Mesendoderm (in vitro differentiated cells): Measurements from ENCODE around the gene TBC1D23.
A peak's percentile ranks its signal among the peaks of the same experiment; 100 is the strongest.
"Not testable (repeated sequence)": the region's sequence is repeated elsewhere in the genome, so short reads cannot be mapped to it uniquely, and the experiment has no call there.

Source experiments
- DNase-seq: peaks from one replicate; pipeline ENCODE4 v3.0.0; 2013
- H2AK5ac ChIP-seq: 2 replicates; pipeline ENCODE4 v1.6.1; 2013; ENCODE audit warnings: low read length, inconsistent platforms
- H2BK120ac ChIP-seq: 2 replicates; pipeline ENCODE4 v1.6.1; 2013; ENCODE audit warnings: low read depth, mild to moderate bottlenecking, low read length, moderate library complexity, mixed read lengths
- H2BK15ac ChIP-seq: replicated peaks from 2 replicates; pipeline ENCODE4 v1.6.1; 2013; ENCODE audit warnings: low read depth, mild to moderate bottlenecking, moderate library complexity
- H2BK5ac ChIP-seq: 2 replicates; pipeline ENCODE4 v1.6.1; 2013; ENCODE audit warnings: low read length, inconsistent platforms
- H3K18ac ChIP-seq: 2 replicates; pipeline ENCODE4 v1.6.1; 2013; ENCODE audit warnings: mild to moderate bottlenecking, low read length, mixed read lengths
- H3K23ac ChIP-seq: one replicate; pipeline ENCODE4 v1.6.1; 2013; ENCODE audit warnings: low read length
- H3K27ac ChIP-seq: 2 replicates; pipeline ENCODE4 v1.5.1; 2013; ENCODE audit warnings: low read depth, mild to moderate bottlenecking, inconsistent platforms, low read length, moderate library complexity
- H3K27me3 ChIP-seq: 2 replicates; pipeline ENCODE4 v1.6.1; 2013; ENCODE audit warnings: low read length, control low read depth, mild to moderate bottlenecking, inconsistent platforms; ENCODE audit not compliant: insufficient read depth, poor library complexity
- H3K36me3 ChIP-seq: 2 replicates; pipeline ENCODE4 v1.6.1; 2013; ENCODE audit warnings: low read length, inconsistent platforms; ENCODE audit not compliant: control insufficient read depth, insufficient read depth
- H3K4ac ChIP-seq: one replicate; pipeline ENCODE4 v1.6.1; 2013; ENCODE audit warnings: low read depth, mild to moderate bottlenecking, low read length, moderate library complexity
- H3K4me1 ChIP-seq: 2 replicates; pipeline ENCODE4 v1.6.1; 2013; ENCODE audit warnings: low read depth, low read length, inconsistent platforms; ENCODE audit not compliant: control insufficient read depth
- H3K4me2 ChIP-seq: 2 replicates; pipeline ENCODE4 v1.6.1; 2013; ENCODE audit warnings: low read length
- H3K4me3 ChIP-seq: 2 replicates; pipeline ENCODE4 v1.5.1; 2013; ENCODE audit warnings: mild to moderate bottlenecking, low read length
- H3K56ac ChIP-seq: one replicate; pipeline ENCODE4 v1.6.1; 2013; ENCODE audit warnings: low read length
- H3K79me1 ChIP-seq: 2 replicates; pipeline ENCODE4 v1.6.1; 2013; ENCODE audit warnings: low read length, inconsistent platforms
- H3K79me2 ChIP-seq: 2 replicates; pipeline ENCODE4 v1.6.1; 2013; ENCODE audit warnings: mild to moderate bottlenecking, low read length; ENCODE audit not compliant: control insufficient read depth, insufficient read depth
- H3K9ac ChIP-seq: 2 replicates; pipeline ENCODE4 v1.6.1; 2013; ENCODE audit warnings: low read length, inconsistent platforms
- H4K5ac ChIP-seq: one replicate; pipeline ENCODE4 v1.6.1; 2013; ENCODE audit warnings: low read length
- H4K8ac ChIP-seq: one replicate; pipeline ENCODE4 v1.6.1; 2013; ENCODE audit warnings: low read depth, mild to moderate bottlenecking, control low read depth, low read length, moderate library complexity
- WGBS: extraction: QIAGEN DNeasy Blood & Tissue Kit; methylation state at CpG from one replicate; pipeline ENCODE4 v1.1.7; 2013; ENCODE audit warnings: low lambda C conversion rate, missing lambda C conversion rate; ENCODE audit not compliant: insufficient coverage; ENCODE audit errors: extremely low coverage; 5-methylcytosine and 5-hydroxymethylcytosine counted together

TBC1D23 gene

GRCh38 chr3:100325827-100326226 lies 65.0 kb downstream of the TBC1D23 start:
- no peak overlapping the region for H3K18ac ChIP-seq
- H2BK15ac ChIP-seq = no peak overlapping the region
- no peak overlapping the region for H2BK5ac ChIP-seq
- H3K36me3 ChIP-seq = no peaks in the 10 kb centered on the region
- H2BK120ac ChIP-seq = no peak overlapping the region
- H3K79me1 ChIP-seq = no peaks in the 10 kb centered on the region
- no peaks in the 10 kb centered on the region for H3K27me3 ChIP-seq
- H3K79me2 ChIP-seq = no peaks in the 10 kb centered on the region
- no peak overlapping the region for H3K4me3 ChIP-seq
- no peak overlapping the region for H2AK5ac ChIP-seq
- no peak for DNase-seq
- H3K23ac ChIP-seq = no peak overlapping the region
- H3K4me1 ChIP-seq = no peaks in the 10 kb centered on the region
- no peak overlapping the region for H3K4ac ChIP-seq
- no peak overlapping the region for H3K56ac ChIP-seq
- H4K8ac ChIP-seq = no peak overlapping the region
- H3K9ac ChIP-seq = no peak overlapping the region
- no peak overlapping the region for H3K27ac ChIP-seq
- H3K4me2 ChIP-seq = no peak overlapping the region
- H4K5ac ChIP-seq = no peak overlapping the region

DNA sequence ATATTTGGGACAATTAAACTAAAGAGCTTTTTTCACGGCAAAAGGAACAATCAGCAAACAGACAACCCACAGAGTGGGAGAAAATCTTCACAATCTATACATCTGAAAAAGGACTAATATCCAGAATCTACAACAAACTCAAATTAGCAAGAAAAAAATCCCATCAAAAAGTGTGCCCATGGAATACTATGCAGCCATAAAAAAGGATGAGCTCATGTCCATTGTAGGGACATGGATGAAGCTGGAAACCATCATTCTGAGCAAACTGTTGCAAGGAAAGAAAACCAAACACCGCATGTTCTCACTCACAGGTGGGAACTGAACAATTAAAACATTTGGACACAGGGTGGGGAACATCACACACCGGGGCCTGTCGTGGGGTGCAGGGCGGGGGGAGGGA lies 66.6 kb downstream of the TBC1D23 start:
- not testable (repeated sequence) for H3K4me2 ChIP-seq, H3K56ac ChIP-seq, H3K79me1 ChIP-seq, H2BK15ac ChIP-seq, H3K4me3 ChIP-seq, H3K4me1 ChIP-seq, H3K18ac ChIP-seq, H3K79me2 ChIP-seq, H2BK5ac ChIP-seq, H2AK5ac ChIP-seq, H3K27me3 ChIP-seq, DNase-seq, H4K8ac ChIP-seq, H3K27ac ChIP-seq, H3K4ac ChIP-seq, H3K9ac ChIP-seq, H3K23ac ChIP-seq, H4K5ac ChIP-seq, H2BK120ac ChIP-seq, H3K36me3 ChIP-seq
- WGBS = no CpG with 5 or more reads among the region's 5 CpGs

- H3K23ac ChIP-seq = no peak overlapping the region
- no peaks in the 10 kb centered on the region for H3K79me1 ChIP-seq
- H3K79me2 ChIP-seq = no peaks in the 10 kb centered on the region
- no CpG with 5 or more reads among the region's 4 CpGs for WGBS
- no peak overlapping the region for H4K8ac ChIP-seq
- no peaks in the 10 kb centered on the region for H3K27me3 ChIP-seq
- no peak overlapping the region for H3K4ac ChIP-seq
- no peak overlapping the region for H3K56ac ChIP-seq
- no peaks in the 10 kb centered on the region for H3K36me3 ChIP-seq
- peaks cover 2% of the 10 kb centered on the region for H3K4me1 ChIP-seq
- H3K27ac ChIP-seq = no peak overlapping the region
- H2BK15ac ChIP-seq = no peak overlapping the region
- no peak overlapping the region for H2BK120ac ChIP-seq
- H3K4me3 ChIP-seq = no peak overlapping the region
- H3K4me2 ChIP-seq = no peak overlapping the region
- no peak for DNase-seq
- H2BK5ac ChIP-seq = no peak overlapping the region
- no peak overlapping the region for H3K18ac ChIP-seq
- no peak overlapping the region for H3K9ac ChIP-seq
- H2AK5ac ChIP-seq = no peak overlapping the region
- no peak overlapping the region for H4K5ac ChIP-seq
Observed at GRCh38 chr3:100329800-100330489, 69.2 kb downstream of the TBC1D23 start.

DNA sequence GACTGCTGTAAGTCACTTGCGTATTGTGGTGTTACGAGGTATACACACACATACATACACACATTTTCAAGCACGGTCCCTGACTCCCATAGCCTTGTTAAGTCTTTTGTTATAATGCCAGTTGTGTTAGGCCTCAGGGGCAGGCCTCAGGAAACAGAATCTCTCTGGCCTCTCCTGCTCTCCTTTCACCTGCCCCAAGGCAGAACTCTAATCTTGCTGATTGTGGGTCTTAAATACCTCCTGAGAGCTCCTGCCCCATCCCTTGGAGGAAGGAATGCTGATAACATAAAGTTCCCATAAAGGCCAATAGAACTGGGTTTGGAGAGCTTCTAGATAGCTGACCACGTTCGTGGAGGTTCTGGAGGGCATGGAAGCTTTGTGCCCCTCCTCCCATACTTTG lies 69.9 kb downstream of the TBC1D23 start:
- no peak overlapping the region for H2AK5ac ChIP-seq
- no peak overlapping the region for H3K4ac ChIP-seq
- H3K18ac ChIP-seq = no peak overlapping the region
- no peak overlapping the region for H4K5ac ChIP-seq
- H3K79me1 ChIP-seq = no peaks in the 10 kb centered on the region
- H3K4me2 ChIP-seq = no peak overlapping the region
- H3K23ac ChIP-seq = no peak overlapping the region
- H3K79me2 ChIP-seq = no peaks in the 10 kb centered on the region
- no peak overlapping the region for H2BK120ac ChIP-seq
- H2BK5ac ChIP-seq = no peak overlapping the region
- H3K4me1 ChIP-seq = peaks cover 2% of the 10 kb centered on the region
- H3K9ac ChIP-seq = no peak overlapping the region
- DNase-seq = peak; percentile 70
- no peak overlapping the region for H3K27ac ChIP-seq
- no peaks in the 10 kb centered on the region for H3K36me3 ChIP-seq
- H3K56ac ChIP-seq = no peak overlapping the region
- no peak overlapping the region for H3K4me3 ChIP-seq
- WGBS = no CpG with 5 or more reads among the region's 5 CpGs
- no peak overlapping the region for H4K8ac ChIP-seq
- H3K27me3 ChIP-seq = no peaks in the 10 kb centered on the region
- no peak overlapping the region for H2BK15ac ChIP-seq

GRCh38 chr3:100331660-100332059 lies 70.9 kb downstream of the TBC1D23 start:
- H3K36me3 ChIP-seq = no peaks in the 10 kb centered on the region
- H2BK15ac ChIP-seq = no peak overlapping the region
- no peak overlapping the region for H2AK5ac ChIP-seq
- no peaks in the 10 kb centered on the region for H3K79me2 ChIP-seq
- no peak overlapping the region for H3K23ac ChIP-seq
- H3K4ac ChIP-seq = no peak overlapping the region
- no peak overlapping the region for H3K27ac ChIP-seq
- H2BK120ac ChIP-seq = no peak overlapping the region
- DNase-seq = no peak
- no peak overlapping the region for H4K8ac ChIP-seq
- H3K4me1 ChIP-seq = peaks cover 2% of the 10 kb centered on the region
- no peak overlapping the region for H3K18ac ChIP-seq
- H2BK5ac ChIP-seq = no peak overlapping the region
- H3K4me2 ChIP-seq = no peak overlapping the region
- no peaks in the 10 kb centered on the region for H3K27me3 ChIP-seq
- no peak overlapping the region for H3K56ac ChIP-seq
- H4K5ac ChIP-seq = no peak overlapping the region
- H3K9ac ChIP-seq = no peak overlapping the region
- no peaks in the 10 kb centered on the region for H3K79me1 ChIP-seq
- WGBS = no CpG with 5 or more reads among the region's 4 CpGs
- no peak overlapping the region for H3K4me3 ChIP-seq

GRCh38 chr3:100333051-100333450 lies 72.3 kb downstream of the TBC1D23 start:
- Histone ChIP-seq H3K4ac (no peak overlapping the region), H3K4me2 (no peak overlapping the region), H3K9ac (no peak overlapping the region), H2BK5ac (no peak overlapping the region), H4K5ac (no peak overlapping the region), H3K36me3 (no peaks in the 10 kb centered on the region), H4K8ac (no peak overlapping the region), H3K4me1 (peaks cover 2% of the 10 kb centered on the region), H3K4me3 (no peak overlapping the region), H3K79me2 (no peaks in the 10 kb centered on the region), H3K27ac (no peak overlapping the region), H2BK120ac (no peak overlapping the region), H3K18ac (no peak overlapping the region), H3K27me3 (no peaks in the 10 kb centered on the region), H3K79me1 (no peaks in the 10 kb centered on the region), H2BK15ac (no peak overlapping the region), H3K56ac (no peak overlapping the region), H2AK5ac (no peak overlapping the region), H3K23ac (no peak overlapping the region)
- DNase-seq = no peak
